Ectodermal cell (in vitro differentiated cells): ENCODE measurements around the gene ZSCAN21.
A peak's percentile ranks its signal among the peaks of the same experiment; 100 is the strongest.

Experiments
- H3K27ac ChIP-seq: 2 replicates; pipeline ENCODE4 v1.7.0; 2013; ENCODE audit warnings: mild to moderate bottlenecking, low read depth, low read length; ENCODE audit not compliant: insufficient read depth, poor library complexity, severe bottlenecking
- H3K27me3 ChIP-seq: 2 replicates; pipeline ENCODE4 v1.7.0; 2013; ENCODE audit warnings: mild to moderate bottlenecking, low read length; ENCODE audit not compliant: insufficient read depth, control insufficient read depth, poor library complexity, severe bottlenecking
- H3K36me3 ChIP-seq: one replicate; pipeline ENCODE4 v1.7.0; 2013; ENCODE audit warnings: low read length; ENCODE audit not compliant: control insufficient read depth, insufficient read depth
- H3K4me1 ChIP-seq: one replicate; pipeline ENCODE4 v1.7.0; 2013; ENCODE audit warnings: low read length; ENCODE audit not compliant: control insufficient read depth, insufficient read depth
- H3K4me3 ChIP-seq: 2 replicates; pipeline ENCODE4 v1.7.0; 2013; ENCODE audit warnings: low read depth, low read length, control low read depth; ENCODE audit not compliant: insufficient read depth
- H3K9me3 ChIP-seq: 2 replicates; pipeline ENCODE4 v1.7.0; 2013; ENCODE audit warnings: mild to moderate bottlenecking, low read length, moderate library complexity; ENCODE audit not compliant: control insufficient read depth
- WGBS, 2 experiments: methylation state at CpG; one replicate each; pipeline ENCODE4 v1.1.7; 2013; ENCODE audit warnings: missing lambda C conversion rate in 2 of 2; 5-methylcytosine and 5-hydroxymethylcytosine counted together

The ZSCAN21 gene

GRCh38 chr7:100074841-100075240 lies 25.3 kb downstream of the ZSCAN21 start:
- Histone ChIP-seq H3K9me3 (peaks cover 8% of the 10 kb centered on the region), H3K27ac (no peak overlapping the region), H3K36me3 (peaks cover 99% of the 10 kb centered on the region), H3K4me3 (no peak overlapping the region), H3K4me1 (peaks cover 2% of the 10 kb centered on the region), H3K27me3 (no peaks in the 10 kb centered on the region)
- 95 to 97% methylated on average over 7 of the region's 7 CpGs for WGBS, 2 experiments

GRCh38 chr7:100075418-100075817 lies 25.8 kb downstream of the ZSCAN21 start:
- peaks cover 93% of the 10 kb centered on the region for H3K36me3 ChIP-seq
- no peaks in the 10 kb centered on the region for H3K27me3 ChIP-seq
- peaks cover 6% of the 10 kb centered on the region for H3K4me1 ChIP-seq
- 95% methylated on average over 6 of the region's 6 CpGs for WGBS, 2 experiments
- no peak overlapping the region for H3K27ac ChIP-seq
- H3K9me3 ChIP-seq = peaks cover 8% of the 10 kb centered on the region
- H3K4me3 ChIP-seq = no peak overlapping the region

GRCh38 chr7:100077205-100077604 lies 27.6 kb downstream of the ZSCAN21 start:
- no peak overlapping the region for H3K4me3 ChIP-seq
- H3K9me3 ChIP-seq = no peaks in the 10 kb centered on the region
- 81 to 85% methylated on average over 4 of the region's 4 CpGs for WGBS, 2 experiments
- H3K36me3 ChIP-seq = peaks cover 75% of the 10 kb centered on the region
- H3K27me3 ChIP-seq = no peaks in the 10 kb centered on the region
- peaks cover 6% of the 10 kb centered on the region for H3K4me1 ChIP-seq
- H3K27ac ChIP-seq = no peak overlapping the region

- 95 to 96% methylated on average over 7 of the region's 7 CpGs for WGBS, 2 experiments
- Histone ChIP-seq H3K4me3 (no peak overlapping the region), H3K27ac (no peak overlapping the region), H3K9me3 (no peaks in the 10 kb centered on the region), H3K4me1 (peaks cover 12% of the 10 kb centered on the region), H3K27me3 (no peaks in the 10 kb centered on the region), H3K36me3 (peaks cover 56% of the 10 kb centered on the region)
Measured at GRCh38 chr7:100079024-100079560, 29.5 kb downstream of the ZSCAN21 start.

GRCh38 chr7:100080907-100081534 lies 31.4 kb downstream of the ZSCAN21 start:
- peak overlapping the region; percentile 81 for H3K27ac ChIP-seq
- H3K27me3 ChIP-seq = no peaks in the 10 kb centered on the region
- H3K9me3 ChIP-seq = no peaks in the 10 kb centered on the region
- peak overlapping the region; percentile 97 for H3K4me3 ChIP-seq
- WGBS, 2 experiments = 1 to 2% methylated on average over 34 of the region's 34 CpGs
- peaks cover 12% of the 10 kb centered on the region for H3K4me1 ChIP-seq
- peaks cover 37% of the 10 kb centered on the region for H3K36me3 ChIP-seq

- Histone ChIP-seq H3K4me1 (peaks cover 12% of the 10 kb centered on the region), H3K4me3 (peak within 1 kb of the TSS; percentile 97), H3K27me3 (no peaks in the 10 kb centered on the region), H3K27ac (peak within 1 kb of the TSS; percentile 84), H3K9me3 (no peaks in the 10 kb centered on the region), H3K36me3 (peaks cover 31% of the 10 kb centered on the region)
- WGBS, 2 experiments = 0 to 1% methylated on average over 55 of the region's 55 CpGs
Measured at GRCh38 chr7:100081535-100082102, 32.0 kb downstream of the ZSCAN21 start, which contains the start of gene ZNF3. Gene ZNF3, minus strand, starts transcription at chr7:100081723. Its CDS starts 4,366 bp downstream, at chr7:100077357.

GRCh38 chr7:100082978-100083377 lies 33.4 kb downstream of the ZSCAN21 start:
- Histone ChIP-seq H3K27me3 (no peaks in the 10 kb centered on the region), H3K27ac (peak overlapping the region; percentile 71), H3K9me3 (no peaks in the 10 kb centered on the region), H3K4me1 (peaks cover 12% of the 10 kb centered on the region), H3K4me3 (no peak overlapping the region), H3K36me3 (peaks cover 17% of the 10 kb centered on the region)
- 84 to 88% methylated on average over 4 of the region's 4 CpGs for WGBS, 2 experiments

- peaks cover 11% of the 10 kb centered on the region for H3K4me1 ChIP-seq
Measured at GRCh38 chr7:100085515-100085914, 35.9 kb downstream of the ZSCAN21 start.

GRCh38 chr7:100087055-100087750 lies 37.6 kb downstream of the ZSCAN21 start:
- no peak overlapping the region for H3K27ac ChIP-seq
- H3K4me1 ChIP-seq = peaks cover 11% of the 10 kb centered on the region
- H3K9me3 ChIP-seq = no peaks in the 10 kb centered on the region
- peaks cover 8% of the 10 kb centered on the region for H3K36me3 ChIP-seq
- no peak overlapping the region for H3K4me3 ChIP-seq
- no peaks in the 10 kb centered on the region for H3K27me3 ChIP-seq
- WGBS, 2 experiments = 85 to 86% methylated on average over 10 of the region's 10 CpGs

More at GRCh38 chr7:100085515-100085914, 35.9 kb downstream of the ZSCAN21 start:
- 89 to 90% methylated on average over 3 of the region's 3 CpGs for WGBS, 2 experiments
- no peak overlapping the region for H3K27ac ChIP-seq
- no peaks in the 10 kb centered on the region for H3K27me3 ChIP-seq
- no peaks in the 10 kb centered on the region for H3K9me3 ChIP-seq
- no peak overlapping the region for H3K4me3 ChIP-seq
- no peaks in the 10 kb centered on the region for H3K36me3 ChIP-seq

GRCh38 chr7:100088095-100088620 lies 38.6 kb downstream of the ZSCAN21 start:
- Histone ChIP-seq H3K27me3 (no peaks in the 10 kb centered on the region), H3K36me3 (peaks cover 16% of the 10 kb centered on the region), H3K27ac (peak overlapping the region; percentile 61), H3K4me3 (peak overlapping the region; percentile 81), H3K4me1 (peaks cover 5% of the 10 kb centered on the region), H3K9me3 (no peaks in the 10 kb centered on the region)
- 90 to 91% methylated on average over 11 of the region's 11 CpGs for WGBS, 2 experiments
